SK-N-SH treated with all-trans-retinoic acid at 6 μM for 48 hours (cell line): ENCODE data around the gene GNAQ.

Experiments
- ATAC-seq: fragments of 200-7000 bp; cut with Tn5 transposase; 3 replicates; pipeline ENCODE4 v1.9.1; 2020; ENCODE audit warnings: mild to moderate bottlenecking, moderate library complexity
- ARNTL ChIP-seq: fragments of 450-650 bp; formaldehyde crosslinking; IDR thresholded peaks from 2 replicates; pipeline ENCODE4 v1.5.0; 2020; ENCODE audit warnings: low read depth, mild to moderate bottlenecking, moderate library complexity, borderline replicate concordance
- BACH2 ChIP-seq: fragments of 250-450 bp; sonication (Bioruptor Pico); IDR thresholded peaks from 2 replicates; pipeline ENCODE4 v1.9.0; 2021; ENCODE audit warnings: mild to moderate bottlenecking, borderline replicate concordance
- CSRNP3 ChIP-seq: fragments of 250-450 bp; sonication (Bioruptor Pico); IDR thresholded peaks from 2 replicates; pipeline ENCODE4 v1.5.1; 2021; ENCODE audit warnings: mild to moderate bottlenecking, moderate library complexity
- GLIS3 ChIP-seq: fragments of 250-450 bp; sonication (Bioruptor Pico); IDR thresholded peaks from 2 replicates; pipeline ENCODE4 v1.5.0; 2020; ENCODE audit warnings: mild to moderate bottlenecking, moderate library complexity
- ISL1 ChIP-seq: fragments of 250-450 bp; sonication (Bioruptor Pico); IDR thresholded peaks from 2 replicates; pipeline ENCODE4 v2.1.2; 2022; ENCODE audit warnings: mild to moderate bottlenecking, moderate library complexity
- OSR1 ChIP-seq: fragments of 250-450 bp; sonication (Bioruptor Pico); IDR thresholded peaks from 2 replicates; pipeline ENCODE4 v1.8.0; 2022; ENCODE audit warnings: moderate library complexity, mild to moderate bottlenecking, inconsistent platforms
- PATZ1 ChIP-seq: fragments of 250-450 bp; sonication (Bioruptor Pico); IDR thresholded peaks from 2 replicates; pipeline ENCODE4 v1.8.0; 2020; ENCODE audit warnings: mild to moderate bottlenecking, moderate library complexity, borderline replicate concordance
- PPARA ChIP-seq: fragments of 250-450 bp; sonication (Bioruptor Pico); IDR thresholded peaks from 2 replicates; pipeline ENCODE4 v1.5.0; 2020; ENCODE audit warnings: mild to moderate bottlenecking, borderline replicate concordance
- SNAI2 ChIP-seq: fragments of 250-450 bp; sonication (Bioruptor Pico); IDR thresholded peaks from 2 replicates; pipeline ENCODE4 v1.5.0; 2020; ENCODE audit warnings: mild to moderate bottlenecking, moderate library complexity
- TCF4 ChIP-seq: fragments of 250-450 bp; sonication (Bioruptor Pico); IDR thresholded peaks from 2 replicates; pipeline ENCODE4 v1.8.0; 2021; ENCODE audit warnings: mild to moderate bottlenecking, moderate library complexity, borderline replicate concordance
- TOX ChIP-seq: fragments of 250-450 bp; sonication (Bioruptor Pico); IDR thresholded peaks from 2 replicates; pipeline ENCODE4 v1.8.0; 2021; ENCODE audit warnings: mild to moderate bottlenecking, moderate library complexity, borderline replicate concordance
- TSHZ2 ChIP-seq: fragments of 250-450 bp; sonication (Bioruptor Pico); IDR thresholded peaks from 2 replicates; pipeline ENCODE4 v1.5.0; 2020; ENCODE audit warnings: mild to moderate bottlenecking, moderate library complexity
- ZC3H10 ChIP-seq: fragments of 250-450 bp; sonication (Bioruptor Pico); IDR thresholded peaks from 2 replicates; pipeline ENCODE4 v1.5.1; 2021; ENCODE audit warnings: mild to moderate bottlenecking, moderate library complexity
- ZFP3 ChIP-seq: fragments of 250-450 bp; sonication (Bioruptor Pico); IDR thresholded peaks from 2 replicates; pipeline ENCODE4 v1.5.0; 2020; ENCODE audit warnings: mild to moderate bottlenecking, moderate library complexity
- ZFP30 ChIP-seq: fragments of 450-650 bp; formaldehyde crosslinking; IDR thresholded peaks from 2 replicates; pipeline ENCODE4 v1.5.0; 2022; ENCODE audit warnings: mild to moderate bottlenecking, moderate library complexity
- ZNF565 ChIP-seq: fragments of 450-650 bp; formaldehyde crosslinking; conservative IDR thresholded peaks from 2 replicates; pipeline ENCODE4 v1.5.0; 2020; ENCODE audit warnings: low read depth, mild to moderate bottlenecking, moderate library complexity
- ZNF70 ChIP-seq: fragments of 450-650 bp; formaldehyde crosslinking; IDR thresholded peaks from 2 replicates; pipeline ENCODE4 v1.5.0; 2020; ENCODE audit warnings: mild to moderate bottlenecking, moderate library complexity
- ZNF8 ChIP-seq: fragments of 450-650 bp; formaldehyde crosslinking; IDR thresholded peaks from 2 replicates; pipeline ENCODE4 v1.5.0; 2020; ENCODE audit warnings: mild to moderate bottlenecking, moderate library complexity
- TF ChIP-seq, protein P1 (sequence below): fragments of 250-450 bp; sonication (Bioruptor Pico); IDR thresholded peaks from 2 replicates; pipeline ENCODE4 v1.8.0; 2021; ENCODE audit warnings: low read depth, mild to moderate bottlenecking, moderate library complexity, borderline replicate concordance

GNAQ gene

DNA sequence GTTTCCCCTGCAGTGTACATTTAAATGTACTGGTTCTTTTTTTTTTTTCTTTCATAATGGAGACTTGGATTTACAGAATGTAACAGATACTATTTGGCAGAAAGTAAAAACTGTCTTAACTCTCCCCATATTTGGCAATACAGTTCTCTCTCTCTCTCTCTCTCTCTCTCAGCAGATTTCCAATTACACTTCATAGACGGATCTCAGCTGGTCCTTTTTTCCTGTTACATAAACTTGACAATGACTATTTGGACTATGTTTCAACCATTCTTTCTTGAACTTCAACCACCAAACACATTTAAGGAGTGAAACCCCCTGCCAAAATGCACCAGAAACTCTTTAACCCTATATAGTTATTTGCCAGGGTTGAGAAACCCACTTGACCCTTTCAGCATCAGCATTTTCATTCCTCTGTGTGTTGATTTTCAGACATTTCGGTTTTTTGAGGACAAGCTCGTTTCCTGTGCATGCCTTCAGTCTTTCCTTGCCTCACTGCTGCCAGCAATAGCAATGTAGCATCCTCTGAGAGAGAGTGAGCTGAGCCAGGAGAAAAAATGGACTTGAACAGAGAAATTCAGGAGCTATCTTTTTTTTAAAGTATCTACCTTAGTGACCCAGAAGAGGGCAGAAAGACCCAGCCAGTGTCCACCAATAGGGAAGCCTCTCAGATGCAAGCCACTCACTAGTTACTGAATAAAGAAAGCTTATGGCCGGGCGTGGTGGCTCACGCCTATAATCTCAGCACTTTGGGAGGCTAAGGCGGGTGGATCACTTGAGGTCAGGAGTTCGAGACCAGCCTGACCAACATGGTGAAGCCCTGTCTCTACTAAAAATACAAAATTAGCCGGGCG is 357.4 kb downstream of the GNAQ start (continued):
- TF ChIP-seq TSHZ2 (CRISPR knock-in tag), result no peak
- no peak for TF ChIP-seq ZFP30 (CRISPR knock-in tag)
- TF ChIP-seq SNAI2 (CRISPR knock-in tag), result no peak
- no peak for TF ChIP-seq ZFP3 (CRISPR knock-in tag)
- no peak for TF ChIP-seq OSR1
- no peak for TF ChIP-seq ZNF8
- TF ChIP-seq ISL1 (CRISPR knock-in tag), result no peak
- no peak for TF ChIP-seq PATZ1 (CRISPR knock-in tag)
- TF ChIP-seq CSRNP3 (CRISPR knock-in tag), result no peak
- TF ChIP-seq ARNTL (CRISPR knock-in tag), result no peak

DNA sequence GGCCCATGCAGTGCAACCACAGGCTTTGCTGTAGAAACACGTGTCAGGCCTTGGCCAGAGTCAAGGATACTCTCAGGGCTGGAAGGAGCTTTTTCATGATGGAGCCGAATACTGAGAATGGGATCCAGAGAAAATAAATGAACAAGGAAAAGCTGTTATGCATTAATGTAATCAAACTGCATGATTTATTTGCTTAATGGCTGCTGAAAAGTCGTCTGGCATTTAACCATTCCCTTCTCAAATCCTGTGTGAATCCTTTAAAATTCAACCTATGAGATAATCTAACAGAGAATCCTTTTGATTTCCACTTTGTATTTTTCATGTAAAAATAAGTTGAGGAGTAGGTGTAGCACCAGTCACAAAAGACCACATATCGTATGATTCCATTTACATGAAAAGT is 359.4 kb downstream of the GNAQ start:
- TF ChIP-seq BACH2, result peak; percentile 46; the same call in 1 of the 2 replicates
- no peak for TF ChIP-seq ZFP30 (CRISPR knock-in tag)
- TF ChIP-seq, protein P1, sequence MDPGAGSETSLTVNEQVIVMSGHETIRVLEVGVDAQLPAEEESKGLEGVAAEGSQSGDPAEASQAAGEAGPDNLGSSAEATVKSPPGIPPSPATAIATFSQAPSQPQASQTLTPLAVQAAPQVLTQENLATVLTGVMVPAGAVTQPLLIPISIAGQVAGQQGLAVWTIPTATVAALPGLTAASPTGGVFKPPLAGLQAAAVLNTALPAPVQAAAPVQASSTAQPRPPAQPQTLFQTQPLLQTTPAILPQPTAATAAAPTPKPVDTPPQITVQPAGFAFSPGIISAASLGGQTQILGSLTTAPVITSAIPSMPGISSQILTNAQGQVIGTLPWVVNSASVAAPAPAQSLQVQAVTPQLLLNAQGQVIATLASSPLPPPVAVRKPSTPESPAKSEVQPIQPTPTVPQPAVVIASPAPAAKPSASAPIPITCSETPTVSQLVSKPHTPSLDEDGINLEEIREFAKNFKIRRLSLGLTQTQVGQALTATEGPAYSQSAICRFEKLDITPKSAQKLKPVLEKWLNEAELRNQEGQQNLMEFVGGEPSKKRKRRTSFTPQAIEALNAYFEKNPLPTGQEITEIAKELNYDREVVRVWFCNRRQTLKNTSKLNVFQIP, result peak; percentile 32; the same call in 1 of the 2 replicates
- 0 out of 2 replicates have a peak, but pooled peaks have one; percentile 30 for TF ChIP-seq ISL1 (CRISPR knock-in tag)
- peak; percentile 64 for TF ChIP-seq TSHZ2 (CRISPR knock-in tag)
- TF ChIP-seq TCF4 (CRISPR knock-in tag), result peak; percentile 74
- no peak for TF ChIP-seq PPARA (CRISPR knock-in tag)
- TF ChIP-seq, all 23 proteins: peak for 5
- no peak for ATAC-seq

DNA sequence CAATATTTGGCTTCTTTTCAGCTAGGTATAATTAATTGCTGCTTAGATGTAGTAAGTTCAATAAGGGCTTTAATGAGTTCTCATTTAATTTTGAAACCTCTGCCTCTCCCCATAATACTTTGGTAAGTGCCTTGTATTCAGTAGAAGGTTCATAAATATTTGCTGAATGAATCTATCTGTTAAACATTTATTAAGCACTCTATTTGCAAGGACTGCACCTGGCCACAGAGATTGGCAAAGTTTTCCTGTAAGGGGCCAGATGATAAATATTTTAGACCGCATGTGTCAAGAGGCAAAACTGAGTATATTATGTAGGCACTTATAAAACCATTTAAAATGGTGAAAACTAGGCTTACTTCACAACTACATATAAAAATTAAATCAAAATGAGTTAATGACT is 364.5 kb downstream of the GNAQ start:
- ATAC-seq, result no peak
- TF ChIP-seq ZC3H10 (CRISPR knock-in tag) (no peak), CSRNP3 (CRISPR knock-in tag) (no peak), ZFP3 (CRISPR knock-in tag) (no peak), GLIS3 (CRISPR knock-in tag) (no peak), ZNF70 (CRISPR knock-in tag) (no peak), BACH2 (no peak), PATZ1 (CRISPR knock-in tag) (no peak), TCF4 (CRISPR knock-in tag) (no peak), TOX (no peak), ZFP30 (CRISPR knock-in tag) (no peak), ZNF565 (CRISPR knock-in tag) (no peak), ZNF8 (no peak), ISL1 (CRISPR knock-in tag) (no peak), ARNTL (CRISPR knock-in tag) (no peak)
- TF ChIP-seq, all 23 proteins: peak for 0
